HG02798 (cell line): ENCODE results near the gene PRH2.

Experiments used
- ATAC-seq: cut with Tn5 transposase; IDR thresholded peaks from one replicate; pipeline ENCODE4 v1.9.1; 2021; ENCODE audit warnings: mild to moderate bottlenecking; ENCODE audit not compliant: unreplicated experiment, poor library complexity

Gene PRH2

GRCh38 chr12:10928746-10929286, at the start of gene PRH2:
Gene PRH2 (plus strand): TSS chr12:10929236. CDS start chr12:10929274, 38 bp downstream.
- no peak for ATAC-seq

- ATAC-seq, result no peak
Measured at GRCh38 chr12:10884086-10884725, 44.8 kb upstream of the PRH2 start, which contains the start of gene PRH1. Gene PRH1 (minus strand): TSS chr12:10884255. CDS start chr12:10884217, 38 bp downstream.

- no peak for ATAC-seq
Measured at GRCh38 chr12:10889226-10889625, 39.8 kb upstream of the PRH2 start.

GRCh38 chr12:10891937-10892336, 37.1 kb upstream of the PRH2 start:
- no peak for ATAC-seq

- ATAC-seq, result no peak
Measured at GRCh38 chr12:10896854-10897253, 32.2 kb upstream of the PRH2 start.

GRCh38 chr12:10900530-10900929, 28.5 kb upstream of the PRH2 start:
- no peak for ATAC-seq

- ATAC-seq, result no peak
Measured at GRCh38 chr12:10900972-10901371, 28.1 kb upstream of the PRH2 start.

GRCh38 chr12:10901427-10901826, 27.6 kb upstream of the PRH2 start:
- ATAC-seq, result no peak

GRCh38 chr12:10904686-10905085, 24.4 kb upstream of the PRH2 start:
- ATAC-seq, result no peak

- no peak for ATAC-seq
Measured at GRCh38 chr12:10909462-10909861, 19.6 kb upstream of the PRH2 start, which contains the start of gene TAS2R13. Gene TAS2R13 (minus strand): TSS chr12:10909562. CDS start chr12:10909298, 264 bp downstream.

GRCh38 chr12:10910380-10910779, 18.7 kb upstream of the PRH2 start:
- no peak for ATAC-seq

GRCh38 chr12:10919809-10920208, 9.2 kb upstream of the PRH2 start:
- no peak for ATAC-seq

- no peak for ATAC-seq
Measured at GRCh38 chr12:10926269-10926668, 2.8 kb upstream of the PRH2 start.

GRCh38 chr12:10936506-10936905, 7.5 kb downstream of the PRH2 start:
- ATAC-seq, result no peak

GRCh38 chr12:10939163-10939562, 10.1 kb downstream of the PRH2 start, which contains the start of gene TAS2R14:
Gene TAS2R14 (minus strand): TSS chr12:10939263. CDS start chr12:10939207, 56 bp downstream.
- no peak for ATAC-seq

GRCh38 chr12:10940389-10940788, 11.4 kb downstream of the PRH2 start:
- ATAC-seq, result no peak

- ATAC-seq, result no peak
Measured at GRCh38 chr12:10941369-10941768, 12.3 kb downstream of the PRH2 start.

GRCh38 chr12:10941916-10942607, 13.0 kb downstream of the PRH2 start:
- no peak for ATAC-seq

- ATAC-seq, result no peak
Measured at GRCh38 chr12:10943167-10943566, 14.1 kb downstream of the PRH2 start.

GRCh38 chr12:10952645-10953044, 23.6 kb downstream of the PRH2 start:
- ATAC-seq, result no peak

- ATAC-seq, result no peak
Measured at GRCh38 chr12:10956085-10956484, 27.0 kb downstream of the PRH2 start.
